Activated naive CD8-positive, alpha-beta T cell treated with anti-CD3 and anti-CD28 coated beads, Interleukin-2, amount 10 ng/mL, durations not matched to agents 7 days and 5 days (primary cell): ENCODE measurements around the gene NCF1. TPM values are rescaled to one million over a fixed set of nuclear protein-coding genes. Genes with fewer than 3 reads are reported as not detected.
"Not testable (repeated sequence)": the region's sequence is repeated elsewhere in the genome, so short reads cannot be mapped to it uniquely, and the experiment has no call there.

Source experiments
- ATAC-seq: fragments of 150-1000 bp; cut with Tn5 transposase; one replicate; pipeline ENCODE4 v1.10.0; 2021; ENCODE audit warnings: low read depth, moderate library complexity
- POLR2A ChIA-PET: fragments of 350-600 bp; sonication (Branson Sonifier 250); formaldehyde crosslinking; loops from one replicate; lab custom pipeline; 2021; ENCODE audit warnings: antibody characterized with exemption; lab: Charles Lee
- DNase-seq: peaks from one replicate; pipeline ENCODE4 v3.0.0; 2021
- H3K27ac Mint-ChIP-seq: one replicate; pipeline ENCODE4 v1.8.0; 2022; ENCODE audit warnings: mild to moderate bottlenecking, mixed read lengths
- H3K27me3 Mint-ChIP-seq: one replicate; pipeline ENCODE4 v1.8.0; 2022; ENCODE audit warnings: mild to moderate bottlenecking, moderate library complexity, mixed read lengths
- H3K36me3 Mint-ChIP-seq: one replicate; pipeline ENCODE4 v1.8.0; 2021; ENCODE audit warnings: mild to moderate bottlenecking, mixed read lengths
- H3K4me1 Mint-ChIP-seq: one replicate; pipeline ENCODE4 v1.8.0; 2021; ENCODE audit warnings: mixed read lengths
- H3K4me3 Mint-ChIP-seq: one replicate; pipeline ENCODE4 v1.8.0; 2022; ENCODE audit warnings: mild to moderate bottlenecking, moderate library complexity, mixed read lengths
- H3K9me3 Mint-ChIP-seq: one replicate; pipeline ENCODE4 v1.8.0; 2021; ENCODE audit warnings: mixed read lengths
- total RNA-seq, 2 experiments: library from RNA; stranded (reverse); gene quantifications; one replicate each; pipeline ENCODE4 v1.2.3, GENCODE V29; 2021

The NCF1 gene
- total RNA-seq, 2 experiments from 2014 or later, result 3.8 to 4.4 TPM

GRCh38 chr7:74766509-74766908, 7.3 kb upstream of the NCF1 start:
- POLR2A ChIA-PET, DNase-seq, H3K27ac Mint-ChIP-seq, H3K9me3 Mint-ChIP-seq, H3K4me1 Mint-ChIP-seq, H3K4me3 Mint-ChIP-seq, H3K27me3 Mint-ChIP-seq, ATAC-seq, H3K36me3 Mint-ChIP-seq: not testable (repeated sequence)

- H3K4me3 Mint-ChIP-seq, H3K9me3 Mint-ChIP-seq, H3K27ac Mint-ChIP-seq, H3K4me1 Mint-ChIP-seq, H3K27me3 Mint-ChIP-seq, H3K36me3 Mint-ChIP-seq, DNase-seq, ATAC-seq, POLR2A ChIA-PET: not testable (repeated sequence)
These were observed 6.8 kb upstream of the NCF1 start for GRCh38 chr7:74766991-74767390.

DNA sequence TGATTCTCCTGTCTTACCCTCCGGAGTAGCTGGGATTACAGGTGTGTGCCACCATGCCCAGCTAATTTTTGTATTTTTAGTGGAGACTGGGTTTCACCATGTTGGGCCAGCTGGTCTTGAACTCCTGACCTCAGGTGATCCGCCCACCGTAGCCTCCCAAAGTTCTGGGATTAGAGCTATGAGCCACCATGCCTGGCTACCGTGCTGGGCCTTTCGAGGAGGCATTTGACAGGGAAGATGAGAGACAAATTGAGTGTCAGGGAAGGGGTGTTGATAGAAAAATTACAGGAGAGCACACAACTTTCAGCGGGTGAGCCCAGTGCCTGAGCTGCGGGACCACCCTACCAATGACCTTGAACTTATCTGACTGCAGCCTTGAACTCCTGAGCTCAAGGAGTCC, 3.7 kb upstream of the NCF1 start:
- H3K27ac Mint-ChIP-seq, H3K27me3 Mint-ChIP-seq, ATAC-seq, H3K4me1 Mint-ChIP-seq, H3K36me3 Mint-ChIP-seq, DNase-seq, H3K4me3 Mint-ChIP-seq, H3K9me3 Mint-ChIP-seq, POLR2A ChIA-PET: not testable (repeated sequence)

DNA sequence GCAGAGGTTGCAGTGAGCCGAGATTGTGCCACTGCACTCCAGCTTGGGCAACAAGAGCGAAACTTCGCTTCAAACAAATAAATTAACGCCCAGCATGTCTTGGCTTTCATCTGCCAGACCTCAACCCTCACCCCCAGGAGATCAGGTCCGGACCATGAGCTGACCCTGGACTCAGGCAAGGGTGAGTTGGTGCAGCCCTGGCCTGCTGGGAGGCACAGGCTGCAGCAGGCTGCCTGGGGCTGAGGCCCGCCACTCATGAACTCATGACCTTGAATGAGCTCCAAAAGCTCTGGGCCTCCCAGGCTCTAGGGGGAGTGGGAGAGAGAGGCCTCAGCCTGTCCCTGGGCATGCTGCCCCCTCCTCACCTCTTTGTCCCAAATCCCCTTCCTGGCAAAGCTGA, 1.7 kb upstream of the NCF1 start:
- H3K27ac Mint-ChIP-seq, H3K36me3 Mint-ChIP-seq, H3K9me3 Mint-ChIP-seq, H3K4me1 Mint-ChIP-seq, ATAC-seq, H3K27me3 Mint-ChIP-seq, H3K4me3 Mint-ChIP-seq, POLR2A ChIA-PET, DNase-seq: not testable (repeated sequence)

DNA sequence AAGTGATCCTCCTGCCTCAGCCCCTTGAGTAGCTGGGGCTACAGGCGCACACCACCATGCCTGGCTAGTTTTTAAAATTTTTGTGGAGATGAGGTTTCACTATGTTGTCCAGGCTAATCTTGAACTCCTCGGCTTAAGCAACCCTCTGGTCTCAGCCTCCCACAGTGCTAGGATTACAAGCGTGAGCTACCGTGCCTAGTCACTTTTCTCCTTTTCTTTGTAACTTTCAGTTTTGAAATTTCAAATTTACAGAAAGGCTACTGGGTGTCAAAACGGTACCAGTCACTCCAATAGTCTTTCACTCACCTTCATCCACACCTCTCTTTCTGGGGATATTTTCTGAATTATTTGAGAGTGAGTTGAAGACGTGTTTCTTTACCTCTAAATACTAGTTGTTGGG, 1.3 kb downstream of the NCF1 start:
- ATAC-seq, H3K27me3 Mint-ChIP-seq, H3K4me1 Mint-ChIP-seq, H3K36me3 Mint-ChIP-seq, H3K9me3 Mint-ChIP-seq, DNase-seq, H3K27ac Mint-ChIP-seq, H3K4me3 Mint-ChIP-seq, POLR2A ChIA-PET: not testable (repeated sequence)

DNA sequence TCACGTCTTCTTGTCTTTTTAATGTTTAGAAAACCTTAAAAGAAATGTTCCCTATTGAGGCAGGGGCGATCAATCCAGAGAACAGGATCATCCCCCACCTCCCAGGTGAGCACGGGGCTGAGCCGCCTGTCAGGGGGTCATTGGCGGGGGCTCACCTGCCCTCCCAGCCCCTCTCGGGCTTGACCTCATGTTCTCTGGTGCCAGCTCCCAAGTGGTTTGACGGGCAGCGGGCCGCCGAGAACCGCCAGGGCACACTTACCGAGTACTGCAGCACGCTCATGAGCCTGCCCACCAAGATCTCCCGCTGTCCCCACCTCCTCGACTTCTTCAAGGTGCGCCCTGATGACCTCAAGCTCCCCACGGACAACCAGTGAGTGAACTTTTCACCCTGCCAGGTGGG, 5.2 kb downstream of the NCF1 start:
- H3K36me3 Mint-ChIP-seq, DNase-seq, H3K27ac Mint-ChIP-seq, H3K27me3 Mint-ChIP-seq, H3K9me3 Mint-ChIP-seq, ATAC-seq, POLR2A ChIA-PET, H3K4me1 Mint-ChIP-seq, H3K4me3 Mint-ChIP-seq: not testable (repeated sequence)

GRCh38 chr7:74781746-74782145, 7.9 kb downstream of the NCF1 start:
- ATAC-seq, H3K27me3 Mint-ChIP-seq, H3K9me3 Mint-ChIP-seq, POLR2A ChIA-PET, DNase-seq, H3K36me3 Mint-ChIP-seq, H3K27ac Mint-ChIP-seq, H3K4me1 Mint-ChIP-seq, H3K4me3 Mint-ChIP-seq: not testable (repeated sequence)

GRCh38 chr7:74783595-74783994, 9.8 kb downstream of the NCF1 start:
- ATAC-seq, H3K27me3 Mint-ChIP-seq, H3K27ac Mint-ChIP-seq, DNase-seq, H3K9me3 Mint-ChIP-seq, H3K36me3 Mint-ChIP-seq, H3K4me1 Mint-ChIP-seq, H3K4me3 Mint-ChIP-seq, POLR2A ChIA-PET: not testable (repeated sequence)

DNA sequence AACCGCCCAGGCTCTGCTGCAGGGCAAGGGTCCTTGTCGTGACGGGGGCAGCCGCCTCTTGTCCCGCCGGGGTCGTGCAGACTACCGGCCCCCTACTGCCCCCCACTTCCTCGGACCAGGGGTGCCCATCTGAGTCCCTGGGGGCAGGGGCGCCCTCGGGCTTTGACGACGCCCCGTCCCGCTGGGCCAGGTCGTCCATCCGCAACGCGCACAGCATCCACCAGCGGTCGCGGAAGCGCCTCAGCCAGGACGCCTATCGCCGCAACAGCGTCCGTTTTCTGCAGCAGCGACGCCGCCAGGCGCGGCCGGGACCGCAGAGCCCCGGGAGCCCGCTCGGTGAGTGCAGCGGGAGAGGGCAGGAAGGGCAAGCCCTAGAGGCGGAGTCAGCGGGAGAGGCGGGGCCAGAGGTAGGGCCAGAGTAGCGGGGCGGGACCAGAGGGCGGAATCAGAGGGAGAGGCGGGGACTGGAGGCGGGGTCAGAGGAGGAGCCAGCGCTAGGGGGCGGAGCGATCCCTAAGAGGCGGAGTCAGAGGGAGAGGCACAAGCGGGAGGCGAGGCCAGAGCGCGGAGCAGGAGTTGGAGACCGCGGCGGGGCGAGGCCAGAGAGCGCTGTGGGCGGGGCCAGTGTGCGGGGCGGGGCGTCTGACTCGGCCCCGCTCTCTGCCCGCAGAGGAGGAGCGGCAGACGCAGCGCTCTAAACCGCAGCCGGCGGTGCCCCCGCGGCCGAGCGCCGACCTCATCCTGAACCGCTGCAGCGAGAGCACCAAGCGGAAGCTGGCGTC, 14.7 kb downstream of the NCF1 start:
- H3K27me3 Mint-ChIP-seq, POLR2A ChIA-PET: not testable (repeated sequence)

DNA sequence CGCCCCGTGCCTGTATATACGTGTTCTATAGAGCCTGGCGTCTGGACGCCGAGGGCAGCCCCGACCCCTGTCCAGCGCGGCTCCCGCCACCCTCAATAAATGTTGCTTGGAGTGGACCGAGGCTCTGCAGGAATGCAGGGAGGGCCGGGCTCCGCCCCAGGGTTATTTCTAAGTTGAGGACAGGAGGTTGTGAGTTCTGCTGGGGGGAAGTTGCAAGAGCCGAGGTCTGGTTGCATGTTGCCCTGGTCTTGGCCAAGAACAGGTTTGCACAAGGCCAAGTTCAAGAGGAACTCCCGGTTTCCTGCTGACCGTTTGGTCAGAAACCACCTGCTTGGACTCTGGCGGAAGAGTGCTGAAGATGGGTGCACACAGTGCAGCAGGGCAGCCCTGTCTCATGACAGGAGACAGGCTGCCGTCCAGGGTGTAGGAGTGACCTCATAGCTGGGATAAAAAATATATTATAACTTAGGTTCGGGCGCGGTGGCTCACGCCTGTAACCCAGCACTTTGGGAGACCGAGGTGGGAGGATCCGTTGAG, 15.5 kb downstream of the NCF1 start:
- not testable (repeated sequence) for H3K4me3 Mint-ChIP-seq, H3K36me3 Mint-ChIP-seq, ATAC-seq

More for the DNA sequence above, 14.7 kb downstream of the NCF1 start:
- DNase-seq, result peak; percentile 98
- H3K36me3 Mint-ChIP-seq, H3K27ac Mint-ChIP-seq, H3K4me1 Mint-ChIP-seq, H3K9me3 Mint-ChIP-seq: not testable (repeated sequence)
- H3K4me3 Mint-ChIP-seq, result peak overlapping the region; percentile 39
- ATAC-seq, result peak; percentile 90

DNA sequence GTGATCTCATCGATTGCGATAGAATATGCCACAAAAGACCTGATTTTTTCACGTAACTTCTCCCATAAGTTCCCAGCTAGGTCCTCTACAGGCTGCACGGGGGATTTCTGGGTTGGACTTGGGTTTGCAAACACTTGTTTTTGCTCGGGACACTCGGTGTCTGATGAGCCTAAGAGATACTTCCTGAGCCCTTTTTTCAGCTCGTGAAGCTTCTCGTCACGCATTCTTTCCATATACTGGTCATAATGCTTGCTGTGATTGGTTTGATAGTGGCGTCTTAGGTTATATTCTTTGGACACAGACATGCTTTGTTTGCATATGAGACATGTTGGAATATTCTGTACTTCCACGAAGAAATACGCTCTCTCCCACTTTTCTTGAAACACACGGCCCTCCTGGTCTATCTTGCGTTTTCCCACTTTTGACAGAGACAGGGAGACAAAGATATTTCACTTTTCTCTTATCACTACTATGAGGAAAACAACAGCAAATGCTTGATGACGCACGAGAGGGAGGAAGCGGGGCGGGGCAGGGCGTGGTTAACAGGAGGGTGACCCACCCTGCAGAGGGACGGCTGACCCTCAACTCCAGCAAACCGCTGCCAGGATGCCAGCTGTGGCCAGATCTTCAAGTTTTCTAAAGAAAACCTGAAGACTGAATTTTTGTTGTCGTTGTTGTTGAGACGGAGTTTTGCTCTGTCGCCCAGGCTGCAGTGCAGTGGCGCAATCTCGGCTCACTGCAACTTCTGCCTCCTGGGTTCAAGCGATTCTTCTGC, 24.2 kb downstream of the NCF1 start:
- H3K27me3 Mint-ChIP-seq, POLR2A ChIA-PET, H3K4me3 Mint-ChIP-seq, H3K4me1 Mint-ChIP-seq, ATAC-seq, DNase-seq, H3K36me3 Mint-ChIP-seq, H3K27ac Mint-ChIP-seq, H3K9me3 Mint-ChIP-seq: not testable (repeated sequence)

More for the DNA sequence above, 15.5 kb downstream of the NCF1 start:
- H3K27ac Mint-ChIP-seq, H3K9me3 Mint-ChIP-seq, H3K27me3 Mint-ChIP-seq, H3K4me1 Mint-ChIP-seq, POLR2A ChIA-PET, DNase-seq: not testable (repeated sequence)

GRCh38 chr7:74798644-74799043, 24.8 kb downstream of the NCF1 start:
- H3K36me3 Mint-ChIP-seq, ATAC-seq, DNase-seq, H3K9me3 Mint-ChIP-seq, H3K4me1 Mint-ChIP-seq, POLR2A ChIA-PET, H3K27ac Mint-ChIP-seq, H3K4me3 Mint-ChIP-seq, H3K27me3 Mint-ChIP-seq: not testable (repeated sequence)

- DNase-seq, H3K9me3 Mint-ChIP-seq, ATAC-seq, H3K4me1 Mint-ChIP-seq, POLR2A ChIA-PET, H3K27me3 Mint-ChIP-seq, H3K27ac Mint-ChIP-seq, H3K36me3 Mint-ChIP-seq, H3K4me3 Mint-ChIP-seq: not testable (repeated sequence)
These were observed 42.1 kb downstream of the NCF1 start for GRCh38 chr7:74815882-74816281.
